HFF-Myc (cell line): ENCODE data around the gene CYP46A1.

Source experiments
- DNase-seq: peaks from one replicate; pipeline ENCODE4 v3.0.0-alpha.2; 2011; ENCODE audit warnings: low read depth; ENCODE audit errors: extremely low read depth
- H3K4me3 ChIP-seq: replicated peaks from 2 replicates; pipeline ENCODE4 v1.5.1; 2011; ENCODE audit warnings: low read depth, mild to moderate bottlenecking, control low read depth, low read length
- TF ChIP-seq, protein P1 (sequence below): IDR thresholded peaks from 2 replicates; pipeline ENCODE4 v1.5.1; 2012; ENCODE audit warnings: mild to moderate bottlenecking, low read depth, low read length, control low read depth; ENCODE audit errors: missing control alignments

Gene CYP46A1

DNA sequence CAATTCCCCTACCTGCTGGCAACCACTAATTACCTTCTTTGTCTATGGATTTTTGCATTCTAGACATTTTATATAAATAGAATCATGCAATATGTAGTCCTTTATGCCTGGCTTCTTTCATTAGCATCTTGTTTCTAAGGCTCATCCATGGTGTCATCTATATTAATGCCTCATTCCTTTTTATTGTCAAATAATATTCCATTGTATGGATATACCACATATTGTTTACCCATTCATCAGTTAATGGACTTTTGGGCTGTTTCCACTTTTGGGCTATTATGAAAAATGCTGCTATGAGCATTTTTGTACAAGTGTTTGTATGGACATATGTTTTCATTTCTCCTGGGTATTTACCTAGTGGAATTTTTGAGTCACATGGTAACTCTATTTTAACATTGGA lies 18.0 kb downstream of the CYP46A1 start:
- H3K4me3 ChIP-seq = no peak overlapping the region
- TF ChIP-seq, protein P1, sequence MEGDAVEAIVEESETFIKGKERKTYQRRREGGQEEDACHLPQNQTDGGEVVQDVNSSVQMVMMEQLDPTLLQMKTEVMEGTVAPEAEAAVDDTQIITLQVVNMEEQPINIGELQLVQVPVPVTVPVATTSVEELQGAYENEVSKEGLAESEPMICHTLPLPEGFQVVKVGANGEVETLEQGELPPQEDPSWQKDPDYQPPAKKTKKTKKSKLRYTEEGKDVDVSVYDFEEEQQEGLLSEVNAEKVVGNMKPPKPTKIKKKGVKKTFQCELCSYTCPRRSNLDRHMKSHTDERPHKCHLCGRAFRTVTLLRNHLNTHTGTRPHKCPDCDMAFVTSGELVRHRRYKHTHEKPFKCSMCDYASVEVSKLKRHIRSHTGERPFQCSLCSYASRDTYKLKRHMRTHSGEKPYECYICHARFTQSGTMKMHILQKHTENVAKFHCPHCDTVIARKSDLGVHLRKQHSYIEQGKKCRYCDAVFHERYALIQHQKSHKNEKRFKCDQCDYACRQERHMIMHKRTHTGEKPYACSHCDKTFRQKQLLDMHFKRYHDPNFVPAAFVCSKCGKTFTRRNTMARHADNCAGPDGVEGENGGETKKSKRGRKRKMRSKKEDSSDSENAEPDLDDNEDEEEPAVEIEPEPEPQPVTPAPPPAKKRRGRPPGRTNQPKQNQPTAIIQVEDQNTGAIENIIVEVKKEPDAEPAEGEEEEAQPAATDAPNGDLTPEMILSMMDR = no peak
- DNase-seq = no peak

DNA sequence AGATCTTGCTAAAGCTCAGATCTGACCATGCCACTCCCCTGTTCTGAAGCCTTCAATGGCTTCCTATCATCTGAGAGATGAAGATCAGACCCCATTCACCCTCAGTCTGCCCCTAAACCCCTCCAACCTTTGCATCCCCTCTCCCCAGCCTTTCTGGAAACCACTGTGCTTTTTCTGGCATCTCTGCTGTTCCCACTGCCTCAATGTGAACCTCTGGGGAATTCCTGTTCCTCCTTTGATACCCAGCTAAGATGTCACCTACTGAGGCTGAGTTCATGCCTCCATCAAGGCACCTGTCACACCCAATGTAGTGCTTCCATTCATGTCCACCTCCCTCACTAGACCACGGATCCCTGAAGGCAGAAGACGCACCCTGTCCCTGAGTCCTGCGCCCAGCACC lies 19.3 kb downstream of the CYP46A1 start:
- no peak overlapping the region for H3K4me3 ChIP-seq
- no peak for DNase-seq
- TF ChIP-seq, protein P1 = no peak

DNA sequence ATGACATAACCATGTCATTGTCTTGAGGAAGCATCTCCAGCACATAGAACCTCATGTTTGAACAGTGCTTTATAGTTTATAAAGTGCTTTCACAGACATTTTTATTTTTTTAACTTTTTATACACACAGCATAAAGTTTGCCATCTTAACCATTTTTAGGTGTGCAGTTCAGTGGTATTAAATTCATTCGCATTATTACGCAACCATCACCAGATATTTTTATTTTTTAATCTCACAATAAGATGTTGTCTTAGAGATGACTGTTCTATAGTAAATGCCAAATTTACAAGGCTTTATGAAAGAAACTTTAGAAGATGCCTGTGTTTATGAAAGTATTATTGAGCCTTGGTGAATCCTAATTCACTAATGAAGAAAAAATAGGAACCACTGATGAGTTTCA lies 19.9 kb downstream of the CYP46A1 start:
- H3K4me3 ChIP-seq = no peak overlapping the region
- no peak for DNase-seq
- TF ChIP-seq, protein P1 = no peak

DNA sequence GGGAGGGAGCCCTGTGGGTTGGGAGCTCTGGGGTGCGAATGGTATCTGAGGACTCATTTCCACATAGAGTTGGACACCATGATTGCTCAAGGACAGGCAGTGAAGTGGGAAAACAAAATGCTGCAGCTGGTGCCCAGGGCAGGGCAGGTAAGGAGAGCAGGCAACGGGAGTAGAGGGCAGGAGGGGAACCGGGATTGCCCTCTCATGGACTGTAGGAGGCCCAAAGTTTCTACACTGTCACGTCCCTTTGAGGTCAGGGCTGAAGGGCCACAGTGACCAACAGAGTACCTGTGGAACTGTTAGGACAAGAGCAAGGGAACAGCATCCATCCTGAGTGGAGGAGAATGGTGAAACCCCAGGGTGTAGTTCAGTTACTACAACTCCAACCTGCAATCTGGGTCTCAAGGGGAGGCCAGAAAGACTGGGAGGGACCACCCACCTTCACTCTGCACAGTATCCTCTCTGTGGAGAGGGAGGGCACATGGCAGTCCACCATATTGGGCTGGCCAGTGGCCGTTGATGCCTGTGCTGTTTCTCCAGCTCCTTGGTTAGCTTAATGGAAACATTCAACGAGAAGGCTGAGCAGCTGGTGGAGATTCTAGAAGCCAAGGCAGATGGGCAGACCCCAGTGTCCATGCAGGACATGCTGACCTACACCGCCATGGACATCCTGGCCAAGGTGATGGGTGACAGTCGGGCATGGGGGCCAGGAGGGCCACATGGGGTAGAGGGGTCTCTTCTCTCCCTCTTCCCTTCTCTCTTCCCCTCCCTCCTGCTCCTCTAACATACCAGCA lies 22.2 kb downstream of the CYP46A1 start:
- DNase-seq = no peak
- TF ChIP-seq, protein P1 = no peak
- H3K4me3 ChIP-seq = no peak overlapping the region

DNA sequence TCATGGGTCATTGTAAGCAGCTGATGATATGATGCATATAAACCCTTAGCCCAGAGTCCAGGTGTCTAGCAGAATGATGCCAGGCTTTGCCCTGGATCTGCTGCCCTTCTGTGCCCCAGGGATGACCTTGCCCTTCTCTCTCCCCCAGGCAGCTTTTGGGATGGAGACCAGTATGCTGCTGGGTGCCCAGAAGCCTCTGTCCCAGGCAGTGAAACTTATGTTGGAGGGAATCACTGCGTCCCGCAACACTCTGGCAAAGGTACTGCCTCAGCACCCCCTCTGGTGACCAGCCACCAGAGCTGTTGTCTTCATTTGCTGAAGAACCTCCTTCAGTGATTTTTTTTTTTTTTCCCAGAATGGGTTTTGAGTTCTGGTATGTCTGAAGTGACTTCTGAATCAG lies 23.3 kb downstream of the CYP46A1 start:
- no peak overlapping the region for H3K4me3 ChIP-seq
- TF ChIP-seq, protein P1 = no peak
- no peak for DNase-seq

DNA sequence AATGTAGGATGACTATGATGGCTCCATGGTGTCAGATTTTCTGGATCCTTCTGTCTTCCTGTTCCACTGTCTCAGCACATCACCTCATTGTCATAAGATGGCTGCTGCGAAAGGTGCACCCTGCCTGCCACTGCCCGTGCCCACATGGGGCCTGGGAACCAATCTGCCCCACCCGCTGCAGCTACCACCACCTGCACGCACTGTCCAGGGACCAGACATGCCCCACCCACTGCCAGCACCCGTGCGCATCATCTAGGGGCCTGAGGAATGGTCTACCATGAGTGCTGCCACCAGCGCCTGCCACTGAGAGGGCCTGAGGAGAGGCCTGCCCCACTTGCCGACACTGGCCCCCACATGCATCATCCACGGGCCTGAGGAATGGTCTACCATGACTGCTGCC lies 23.8 kb downstream of the CYP46A1 start:
- TF ChIP-seq, protein P1 = no peak
- no peak overlapping the region for H3K4me3 ChIP-seq
- DNase-seq = no peak

DNA sequence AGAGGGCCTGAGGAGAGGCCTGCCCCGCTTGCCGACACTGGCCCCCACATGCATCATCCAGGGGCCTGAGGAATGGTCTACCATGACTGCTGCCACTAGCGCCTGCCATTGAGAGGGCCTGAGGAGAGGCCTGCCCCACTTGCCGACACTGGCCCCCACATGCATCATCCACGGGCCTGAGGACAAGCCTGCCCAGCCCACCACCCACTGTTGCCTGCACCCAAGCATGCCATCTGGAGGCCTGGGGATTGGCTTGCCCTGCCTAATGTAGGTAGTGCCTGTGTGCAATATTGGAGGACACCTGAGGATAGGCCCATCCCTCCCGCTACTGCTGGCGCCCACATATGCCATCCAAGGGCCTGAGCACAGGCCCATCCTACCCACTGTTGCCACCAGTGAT lies 24.4 kb downstream of the CYP46A1 start:
- TF ChIP-seq, protein P1 = no peak
- no peak for DNase-seq
- no peak overlapping the region for H3K4me3 ChIP-seq
